ENCODE measurements around the gene KIF16B.

The KIF16B gene

DNA sequence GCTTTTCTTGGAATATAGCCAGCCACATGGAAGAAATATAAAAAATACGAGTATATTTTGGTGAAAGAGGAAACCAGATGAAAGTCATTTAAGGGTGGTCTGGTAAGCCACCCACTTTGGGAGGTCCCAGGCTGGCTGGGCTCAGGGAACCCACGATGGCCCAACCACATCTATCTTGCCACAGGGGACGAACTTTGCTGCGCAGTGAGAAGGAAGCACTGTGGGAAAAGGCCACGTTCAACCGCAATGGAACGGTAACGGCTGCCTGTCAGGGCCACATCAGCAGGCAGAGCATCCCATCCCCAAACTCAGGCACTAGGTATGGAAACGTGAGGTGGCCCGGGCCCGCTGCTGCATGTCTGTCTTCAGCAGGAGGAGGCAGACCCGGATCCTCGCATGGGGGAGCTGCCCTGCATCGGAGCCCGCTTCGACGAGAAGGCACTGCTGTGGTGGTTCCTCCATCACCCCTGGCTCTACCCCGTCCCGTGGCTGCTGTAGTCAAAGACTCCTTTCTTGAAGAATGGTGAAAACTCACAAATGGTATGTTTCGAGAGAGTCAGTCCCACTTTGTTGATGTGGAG, 300.4 kb downstream of the KIF16B start:
- no peak for ATAC-seq
- TF ChIP-seq PPARA (CRISPR knock-in tag; IDR thresholded peaks at IDR 0.05; ENCODE audit: borderline replicate concordance) (no peak), GLIS3 (CRISPR knock-in tag; IDR thresholded peaks at IDR 0.05) (no peak), ARNTL (CRISPR knock-in tag; IDR thresholded peaks at IDR 0.05; ENCODE audit: borderline replicate concordance, low read depth) (no peak), OSR1 (CRISPR knock-in tag; IDR thresholded peaks at IDR 0.05) (no peak), ZNF565 (CRISPR knock-in tag; conservative IDR thresholded peaks at IDR 0.05; ENCODE audit: low read depth) (no peak), ZNF8 (CRISPR knock-in tag; IDR thresholded peaks at IDR 0.05) (no peak), TCF4 (CRISPR knock-in tag; IDR thresholded peaks at IDR 0.05; ENCODE audit: borderline replicate concordance) (no peak), SNAI2 (CRISPR knock-in tag; IDR thresholded peaks at IDR 0.05) (no peak)

DNA sequence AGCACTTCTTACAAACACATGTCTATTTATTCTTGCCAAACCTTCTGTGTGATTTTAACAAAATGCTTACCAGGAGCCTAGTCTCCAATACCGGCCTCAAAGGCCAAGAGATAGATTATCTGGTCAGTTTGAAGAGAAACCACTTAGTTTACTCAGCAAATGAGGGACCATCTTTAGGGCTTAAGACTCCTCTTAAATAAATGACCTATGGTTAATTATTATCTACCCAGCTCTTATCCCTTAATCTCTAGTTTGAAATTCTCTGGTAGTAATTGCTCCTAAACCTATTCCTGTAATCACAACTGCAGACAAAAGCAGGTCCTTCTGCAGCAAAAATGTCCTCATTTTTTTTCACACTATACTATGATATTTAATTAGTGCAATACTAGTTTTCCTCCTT, 301.8 kb downstream of the KIF16B start:
- no peak for ATAC-seq

DNA sequence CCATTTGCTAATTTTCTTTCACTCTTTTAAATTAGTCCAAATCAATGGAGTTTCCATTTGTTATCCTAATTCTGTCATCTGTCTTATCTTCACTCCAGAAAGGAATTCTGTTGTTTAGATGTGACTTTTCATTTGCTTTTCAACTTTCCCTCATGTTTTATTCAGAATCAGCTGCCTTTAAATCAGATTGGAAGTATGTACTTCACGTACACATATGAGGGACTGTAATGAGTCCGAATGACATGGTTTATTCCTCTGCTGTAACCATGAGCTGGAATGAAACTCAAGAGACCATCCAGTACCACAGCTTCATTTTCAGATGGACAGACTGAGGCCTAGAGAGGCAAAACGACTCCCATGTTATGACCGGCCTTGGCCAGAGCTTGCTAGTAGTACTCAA, 302.3 kb downstream of the KIF16B start:
- TF ChIP-seq, protein P1, sequence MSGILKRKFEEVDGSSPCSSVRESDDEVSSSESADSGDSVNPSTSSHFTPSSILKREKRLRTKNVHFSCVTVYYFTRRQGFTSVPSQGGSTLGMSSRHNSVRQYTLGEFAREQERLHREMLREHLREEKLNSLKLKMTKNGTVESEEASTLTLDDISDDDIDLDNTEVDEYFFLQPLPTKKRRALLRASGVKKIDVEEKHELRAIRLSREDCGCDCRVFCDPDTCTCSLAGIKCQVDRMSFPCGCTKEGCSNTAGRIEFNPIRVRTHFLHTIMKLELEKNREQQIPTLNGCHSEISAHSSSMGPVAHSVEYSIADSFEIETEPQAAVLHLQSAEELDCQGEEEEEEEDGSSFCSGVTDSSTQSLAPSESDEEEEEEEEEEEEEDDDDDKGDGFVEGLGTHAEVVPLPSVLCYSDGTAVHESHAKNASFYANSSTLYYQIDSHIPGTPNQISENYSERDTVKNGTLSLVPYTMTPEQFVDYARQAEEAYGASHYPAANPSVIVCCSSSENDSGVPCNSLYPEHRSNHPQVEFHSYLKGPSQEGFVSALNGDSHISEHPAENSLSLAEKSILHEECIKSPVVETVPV (CRISPR knock-in tag; IDR thresholded peaks at IDR 0.05): no peak
- TF ChIP-seq TCF4 (CRISPR knock-in tag; IDR thresholded peaks at IDR 0.05; ENCODE audit: borderline replicate concordance): no peak
- ATAC-seq: no peak

More for the DNA sequence above, 301.8 kb downstream of the KIF16B start:
- TF ChIP-seq, protein P2, sequence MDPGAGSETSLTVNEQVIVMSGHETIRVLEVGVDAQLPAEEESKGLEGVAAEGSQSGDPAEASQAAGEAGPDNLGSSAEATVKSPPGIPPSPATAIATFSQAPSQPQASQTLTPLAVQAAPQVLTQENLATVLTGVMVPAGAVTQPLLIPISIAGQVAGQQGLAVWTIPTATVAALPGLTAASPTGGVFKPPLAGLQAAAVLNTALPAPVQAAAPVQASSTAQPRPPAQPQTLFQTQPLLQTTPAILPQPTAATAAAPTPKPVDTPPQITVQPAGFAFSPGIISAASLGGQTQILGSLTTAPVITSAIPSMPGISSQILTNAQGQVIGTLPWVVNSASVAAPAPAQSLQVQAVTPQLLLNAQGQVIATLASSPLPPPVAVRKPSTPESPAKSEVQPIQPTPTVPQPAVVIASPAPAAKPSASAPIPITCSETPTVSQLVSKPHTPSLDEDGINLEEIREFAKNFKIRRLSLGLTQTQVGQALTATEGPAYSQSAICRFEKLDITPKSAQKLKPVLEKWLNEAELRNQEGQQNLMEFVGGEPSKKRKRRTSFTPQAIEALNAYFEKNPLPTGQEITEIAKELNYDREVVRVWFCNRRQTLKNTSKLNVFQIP (CRISPR knock-in tag; IDR thresholded peaks at IDR 0.05; ENCODE audit: borderline replicate concordance, low read depth): no peak
- no peak for TF ChIP-seq ZNF8 (CRISPR knock-in tag; IDR thresholded peaks at IDR 0.05)
- TF ChIP-seq ZFP30 (CRISPR knock-in tag; IDR thresholded peaks at IDR 0.05): no peak
- TF ChIP-seq PPARA (CRISPR knock-in tag; IDR thresholded peaks at IDR 0.05; ENCODE audit: borderline replicate concordance): no peak
- TF ChIP-seq ZNF565 (CRISPR knock-in tag; conservative IDR thresholded peaks at IDR 0.05; ENCODE audit: low read depth): no peak
- TF ChIP-seq ESRRG (CRISPR knock-in tag; IDR thresholded peaks at IDR 0.05): no peak
- no peak for TF ChIP-seq ISL1 (CRISPR knock-in tag; IDR thresholded peaks at IDR 0.05)
- TF ChIP-seq, protein P3, sequence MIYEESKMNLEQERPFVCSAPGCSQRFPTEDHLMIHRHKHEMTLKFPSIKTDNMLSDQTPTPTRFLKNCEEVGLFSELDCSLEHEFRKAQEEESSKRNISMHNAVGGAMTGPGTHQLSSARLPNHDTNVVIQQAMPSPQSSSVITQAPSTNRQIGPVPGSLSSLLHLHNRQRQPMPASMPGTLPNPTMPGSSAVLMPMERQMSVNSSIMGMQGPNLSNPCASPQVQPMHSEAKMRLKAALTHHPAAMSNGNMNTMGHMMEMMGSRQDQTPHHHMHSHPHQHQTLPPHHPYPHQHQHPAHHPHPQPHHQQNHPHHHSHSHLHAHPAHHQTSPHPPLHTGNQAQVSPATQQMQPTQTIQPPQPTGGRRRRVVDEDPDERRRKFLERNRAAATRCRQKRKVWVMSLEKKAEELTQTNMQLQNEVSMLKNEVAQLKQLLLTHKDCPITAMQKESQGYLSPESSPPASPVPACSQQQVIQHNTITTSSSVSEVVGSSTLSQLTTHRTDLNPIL (CRISPR knock-in tag; IDR thresholded peaks at IDR 0.05; ENCODE audit: low read depth): no peak
- no peak for TF ChIP-seq ZFP3 (CRISPR knock-in tag; IDR thresholded peaks at IDR 0.05)

DNA sequence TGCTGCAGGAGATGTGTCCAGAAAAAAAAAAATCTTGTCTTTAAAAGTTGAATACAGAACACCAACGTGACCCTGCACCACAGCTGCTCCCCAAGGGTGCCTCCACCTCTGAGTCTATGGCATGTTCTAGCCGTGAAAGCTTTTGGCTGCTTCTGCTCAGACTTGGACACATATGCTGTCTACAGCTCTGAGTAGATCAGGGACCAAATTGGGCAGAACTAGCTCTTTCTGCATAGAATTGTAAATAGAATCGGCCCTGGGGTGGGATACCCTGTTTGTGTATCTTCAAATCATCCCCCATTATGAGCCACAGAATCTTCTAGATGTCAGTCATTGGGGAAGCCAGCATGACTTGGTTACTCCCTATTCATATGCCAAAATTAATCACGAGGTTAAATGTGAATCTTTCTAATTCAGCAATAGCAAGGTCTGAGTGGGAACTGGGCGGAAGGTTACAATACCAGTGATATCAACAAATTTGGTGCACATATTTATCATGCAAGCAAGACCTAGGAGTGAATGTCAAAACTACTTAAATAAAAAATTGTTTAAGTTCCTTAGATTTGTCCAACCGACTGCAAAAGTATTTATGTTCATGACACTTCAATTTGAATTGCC, 302.8 kb downstream of the KIF16B start:
- no peak for ATAC-seq
- TF ChIP-seq CSDC2 (CRISPR knock-in tag; IDR thresholded peaks at IDR 0.05) (no peak), OSR1 (CRISPR knock-in tag; IDR thresholded peaks at IDR 0.05) (no peak), TOX (CRISPR knock-in tag; IDR thresholded peaks at IDR 0.05; ENCODE audit: borderline replicate concordance) (no peak), ZC3H10 (CRISPR knock-in tag; IDR thresholded peaks at IDR 0.05) (no peak), ZNF8 (CRISPR knock-in tag; IDR thresholded peaks at IDR 0.05) (no peak), ZNF565 (CRISPR knock-in tag; conservative IDR thresholded peaks at IDR 0.05; ENCODE audit: low read depth) (no peak), ARNTL (CRISPR knock-in tag; IDR thresholded peaks at IDR 0.05; ENCODE audit: borderline replicate concordance, low read depth) (no peak), ESRRG (CRISPR knock-in tag; IDR thresholded peaks at IDR 0.05) (no peak), RARB (CRISPR knock-in tag; IDR thresholded peaks at IDR 0.05) (no peak), SNAI2 (CRISPR knock-in tag; IDR thresholded peaks at IDR 0.05) (no peak), ZNF70 (CRISPR knock-in tag; IDR thresholded peaks at IDR 0.05) (no peak), PPARA (CRISPR knock-in tag; IDR thresholded peaks at IDR 0.05; ENCODE audit: borderline replicate concordance) (no peak), ZFP3 (CRISPR knock-in tag; IDR thresholded peaks at IDR 0.05) (no peak), GLIS3 (CRISPR knock-in tag; IDR thresholded peaks at IDR 0.05) (no peak)
- TF ChIP-seq, protein P2 (CRISPR knock-in tag; IDR thresholded peaks at IDR 0.05; ENCODE audit: borderline replicate concordance, low read depth): no peak
- TF ChIP-seq, protein P4, sequence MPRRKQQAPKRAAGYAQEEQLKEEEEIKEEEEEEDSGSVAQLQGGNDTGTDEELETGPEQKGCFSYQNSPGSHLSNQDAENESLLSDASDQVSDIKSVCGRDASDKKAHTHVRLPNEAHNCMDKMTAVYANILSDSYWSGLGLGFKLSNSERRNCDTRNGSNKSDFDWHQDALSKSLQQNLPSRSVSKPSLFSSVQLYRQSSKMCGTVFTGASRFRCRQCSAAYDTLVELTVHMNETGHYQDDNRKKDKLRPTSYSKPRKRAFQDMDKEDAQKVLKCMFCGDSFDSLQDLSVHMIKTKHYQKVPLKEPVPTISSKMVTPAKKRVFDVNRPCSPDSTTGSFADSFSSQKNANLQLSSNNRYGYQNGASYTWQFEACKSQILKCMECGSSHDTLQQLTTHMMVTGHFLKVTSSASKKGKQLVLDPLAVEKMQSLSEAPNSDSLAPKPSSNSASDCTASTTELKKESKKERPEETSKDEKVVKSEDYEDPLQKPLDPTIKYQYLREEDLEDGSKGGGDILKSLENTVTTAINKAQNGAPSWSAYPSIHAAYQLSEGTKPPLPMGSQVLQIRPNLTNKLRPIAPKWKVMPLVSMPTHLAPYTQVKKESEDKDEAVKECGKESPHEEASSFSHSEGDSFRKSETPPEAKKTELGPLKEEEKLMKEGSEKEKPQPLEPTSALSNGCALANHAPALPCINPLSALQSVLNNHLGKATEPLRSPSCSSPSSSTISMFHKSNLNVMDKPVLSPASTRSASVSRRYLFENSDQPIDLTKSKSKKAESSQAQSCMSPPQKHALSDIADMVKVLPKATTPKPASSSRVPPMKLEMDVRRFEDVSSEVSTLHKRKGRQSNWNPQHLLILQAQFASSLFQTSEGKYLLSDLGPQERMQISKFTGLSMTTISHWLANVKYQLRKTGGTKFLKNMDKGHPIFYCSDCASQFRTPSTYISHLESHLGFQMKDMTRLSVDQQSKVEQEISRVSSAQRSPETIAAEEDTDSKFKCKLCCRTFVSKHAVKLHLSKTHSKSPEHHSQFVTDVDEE (CRISPR knock-in tag; IDR thresholded peaks at IDR 0.05): no peak
- TF ChIP-seq, protein P1 (CRISPR knock-in tag; IDR thresholded peaks at IDR 0.05): no peak

All from SK-N-SH treated with all-trans-retinoic acid at 6 μM for 48 hours (cell line).